NCI-H146 treated with DMSO at 0.1 percent for 48 hours (cell line): ENCODE measurements around the gene TBCD.
"Not testable (repeated sequence)": the region's sequence is repeated elsewhere in the genome, so short reads cannot be mapped to it uniquely, and the experiment has no call there.

Source experiments
- DNase-seq: peaks from one replicate; lab custom pipeline; 2025; ENCODE audit not compliant: unreplicated experiment; lab: John Stamatoyannopoulos, UW

TBCD gene

DNA sequence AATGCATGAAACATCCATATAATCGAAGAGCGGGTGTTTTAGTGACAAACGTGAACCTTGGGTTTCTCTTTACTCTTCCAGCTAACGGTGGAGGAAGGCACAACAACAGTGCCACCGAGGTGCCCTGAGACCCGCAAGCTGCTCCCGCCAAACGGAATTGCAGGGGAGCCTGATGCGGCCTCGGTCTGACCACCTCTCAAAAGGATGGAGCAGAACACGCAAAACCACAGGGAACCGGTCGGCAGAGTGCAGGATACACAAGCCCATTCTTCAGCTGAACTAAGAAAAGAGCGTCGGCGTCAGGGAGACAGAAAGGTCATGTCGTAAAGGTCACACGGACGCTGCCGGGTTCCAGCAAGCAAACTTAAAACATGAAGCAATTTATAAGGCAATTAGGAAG, 197.5 kb downstream of the TBCD start:
- DNase-seq: no peak

DNA sequence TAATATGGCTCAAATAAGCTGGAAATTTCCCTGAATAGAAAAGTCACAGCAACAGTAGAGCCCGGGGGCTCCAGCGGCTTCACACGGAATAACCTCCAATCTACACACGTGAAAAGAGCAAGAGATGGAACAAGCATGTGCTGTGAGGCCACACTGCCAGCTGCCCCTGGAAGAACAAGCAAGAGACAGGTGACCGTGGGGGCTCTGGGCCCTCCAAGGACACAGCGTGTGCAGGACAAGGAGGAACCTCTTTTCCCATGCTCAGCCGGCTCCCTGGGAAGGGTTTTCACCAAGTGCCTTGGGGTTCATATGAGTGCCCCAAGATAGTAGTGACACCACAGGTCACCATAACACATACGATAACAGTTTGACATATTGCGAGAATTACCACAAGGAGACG, 198.1 kb downstream of the TBCD start:
- no peak for DNase-seq

DNA sequence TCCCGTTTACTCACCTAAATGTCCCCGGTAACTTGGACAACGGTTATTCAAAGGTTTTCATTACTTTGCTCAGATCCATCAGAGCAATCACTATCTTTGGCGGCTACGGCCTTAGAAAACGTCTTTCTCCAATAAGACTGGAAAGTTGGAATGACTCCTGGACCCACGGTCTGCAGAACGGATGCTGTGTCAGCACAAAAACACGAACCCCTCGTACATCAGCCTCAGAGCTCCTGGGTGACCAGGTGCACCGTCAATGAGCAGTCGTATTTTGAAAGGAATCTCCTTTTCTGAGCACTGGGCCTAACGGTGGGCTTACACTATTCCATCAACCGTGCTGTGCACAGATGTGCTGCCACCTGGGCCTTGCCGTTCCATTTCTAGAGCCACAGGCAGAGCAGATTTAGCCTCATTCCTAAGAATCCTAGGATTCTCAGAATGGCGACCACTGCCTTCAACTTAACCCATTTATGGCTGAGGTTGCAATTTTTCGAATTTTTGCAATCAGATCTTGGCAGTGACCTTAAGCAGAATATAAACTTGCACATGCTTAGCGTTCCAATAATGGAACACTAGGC, 198.7 kb downstream of the TBCD start:
- DNase-seq: no peak

DNA sequence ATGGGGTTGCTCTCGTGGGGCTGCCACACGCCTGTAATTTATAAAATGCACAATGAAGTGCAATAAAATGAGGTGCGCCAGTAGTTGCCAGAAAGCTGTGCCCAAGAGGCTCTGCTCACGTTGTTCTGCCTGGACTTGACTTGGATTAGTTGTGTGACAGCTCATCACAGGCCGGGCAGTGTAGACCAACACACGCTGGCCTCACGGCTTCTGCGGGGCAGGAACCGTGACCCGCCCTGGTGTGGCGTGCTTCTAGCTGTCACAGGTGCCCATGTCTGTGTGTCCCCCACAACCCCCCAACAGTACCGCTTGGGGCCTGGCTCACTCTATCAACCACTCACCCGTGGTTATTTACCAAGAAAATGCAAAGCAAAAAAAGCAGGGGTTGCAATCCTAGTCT, 200.2 kb downstream of the TBCD start:
- no peak for DNase-seq

DNA sequence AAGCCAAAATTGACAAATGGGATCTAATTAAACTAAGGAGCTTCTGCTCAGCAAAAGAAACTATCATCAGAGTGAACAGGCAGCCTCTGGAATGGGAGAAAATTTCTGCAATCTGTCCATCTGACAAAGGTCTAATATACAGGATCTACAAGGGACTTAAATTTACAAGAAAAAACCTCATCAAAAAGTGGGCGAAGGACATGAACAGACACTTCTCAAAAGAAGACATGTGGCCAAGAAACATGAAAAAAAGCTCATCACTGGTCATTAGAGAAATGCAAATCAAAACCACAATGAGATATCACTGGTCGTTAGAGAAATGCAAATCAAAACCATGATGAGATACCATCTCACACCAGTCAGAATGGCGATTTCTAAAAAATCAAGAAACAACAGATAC, 203.2 kb downstream of the TBCD start:
- DNase-seq: not testable (repeated sequence)

DNA sequence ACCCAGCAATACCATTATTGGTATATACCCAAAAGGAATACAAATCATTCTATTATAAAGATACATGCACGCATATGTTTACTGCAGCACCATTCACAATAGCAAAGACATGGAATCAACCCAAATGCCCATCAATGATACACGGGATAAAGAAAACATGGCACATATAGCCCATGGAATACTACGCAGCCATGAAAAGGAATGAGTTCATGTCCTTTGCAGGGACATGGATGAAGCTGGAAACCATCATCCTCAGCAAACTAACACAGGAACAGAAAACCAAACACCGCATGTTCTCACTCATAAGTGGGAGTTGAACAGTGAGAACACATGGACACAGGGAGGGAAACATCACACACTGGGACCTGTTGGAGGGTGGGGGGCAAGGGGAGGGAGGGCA, 203.8 kb downstream of the TBCD start:
- DNase-seq: not testable (repeated sequence)

DNA sequence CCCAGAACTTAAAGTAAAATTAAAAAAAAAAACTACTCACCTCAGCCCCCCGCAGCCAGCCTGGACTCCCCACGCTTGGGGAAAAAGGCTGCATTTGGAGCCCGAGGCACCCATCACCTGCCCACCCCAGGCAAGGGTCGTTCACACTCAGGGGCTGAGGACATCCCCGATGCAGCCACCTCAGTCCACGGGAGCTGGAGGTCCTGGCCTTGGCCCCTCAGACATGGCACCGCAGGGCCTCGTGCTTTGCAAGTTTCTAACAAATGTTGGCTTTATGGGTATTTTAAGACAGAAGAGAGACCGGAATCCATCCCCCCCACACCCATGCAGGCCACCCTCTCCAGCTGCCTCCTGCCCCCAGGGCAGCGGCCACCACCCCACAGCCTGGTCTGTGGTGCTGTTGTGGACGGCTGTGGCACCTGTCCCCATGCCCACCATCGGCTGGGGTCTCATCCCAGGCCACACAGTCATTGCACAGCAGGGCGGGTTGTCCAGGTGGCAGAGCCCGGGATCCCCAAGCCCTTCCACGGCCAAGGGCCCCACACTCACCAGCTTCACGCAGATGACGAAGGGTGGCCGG, 204.4 kb downstream of the TBCD start:
- DNase-seq: no peak

DNA sequence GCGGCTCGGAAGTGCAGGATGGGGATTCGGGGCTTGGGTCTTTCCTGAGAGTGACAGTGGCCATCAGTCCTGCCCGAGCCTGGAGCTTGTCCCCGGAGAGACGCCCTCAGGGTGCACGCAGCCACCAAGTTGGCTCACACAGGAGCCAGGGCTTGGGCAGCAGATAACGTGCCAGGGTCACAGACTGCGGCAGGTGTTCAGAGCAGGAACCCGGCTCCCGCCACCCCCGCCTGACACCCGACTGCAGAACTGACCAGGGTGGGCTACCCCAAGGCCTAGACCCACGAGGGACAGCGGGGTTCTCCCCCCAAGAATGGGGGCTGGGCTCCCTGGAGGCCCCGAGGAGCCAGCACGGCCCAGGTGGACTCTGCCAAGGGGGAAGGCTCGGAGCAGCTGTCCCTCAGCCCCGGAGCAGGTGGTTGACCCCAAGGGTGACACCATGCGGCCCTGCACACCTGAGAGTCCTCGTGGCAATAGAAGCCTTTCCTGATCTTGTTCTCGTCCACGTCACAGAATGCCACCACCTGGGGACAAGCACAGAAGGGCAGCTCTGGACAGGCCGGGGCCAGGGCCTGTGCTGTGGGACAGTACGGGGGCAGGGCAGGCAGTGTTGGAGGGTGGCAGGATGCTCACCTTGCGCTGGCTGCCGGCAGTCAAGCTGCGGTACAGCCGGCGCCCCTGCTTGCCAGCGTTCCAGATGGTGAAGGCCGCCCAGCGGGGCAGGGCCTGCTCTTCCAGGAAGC, 205.0 kb downstream of the TBCD start:
- DNase-seq: no peak

DNA sequence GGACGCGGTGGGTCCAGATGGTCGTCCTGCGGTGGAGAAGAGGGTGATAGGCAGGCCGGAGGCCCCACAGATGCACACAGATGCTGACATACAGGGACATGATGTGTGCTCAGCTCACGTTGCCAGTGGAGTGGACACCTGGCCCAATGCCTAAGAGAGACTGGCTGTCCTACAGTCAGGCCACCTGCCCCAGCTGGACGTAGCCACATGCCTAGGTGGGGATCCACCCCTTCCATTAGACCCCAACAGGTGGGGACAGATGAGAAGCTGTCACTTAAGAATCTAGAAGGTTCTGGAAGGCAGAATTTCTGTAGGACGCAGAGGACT, 205.6 kb downstream of the TBCD start:
- no peak for DNase-seq

DNA sequence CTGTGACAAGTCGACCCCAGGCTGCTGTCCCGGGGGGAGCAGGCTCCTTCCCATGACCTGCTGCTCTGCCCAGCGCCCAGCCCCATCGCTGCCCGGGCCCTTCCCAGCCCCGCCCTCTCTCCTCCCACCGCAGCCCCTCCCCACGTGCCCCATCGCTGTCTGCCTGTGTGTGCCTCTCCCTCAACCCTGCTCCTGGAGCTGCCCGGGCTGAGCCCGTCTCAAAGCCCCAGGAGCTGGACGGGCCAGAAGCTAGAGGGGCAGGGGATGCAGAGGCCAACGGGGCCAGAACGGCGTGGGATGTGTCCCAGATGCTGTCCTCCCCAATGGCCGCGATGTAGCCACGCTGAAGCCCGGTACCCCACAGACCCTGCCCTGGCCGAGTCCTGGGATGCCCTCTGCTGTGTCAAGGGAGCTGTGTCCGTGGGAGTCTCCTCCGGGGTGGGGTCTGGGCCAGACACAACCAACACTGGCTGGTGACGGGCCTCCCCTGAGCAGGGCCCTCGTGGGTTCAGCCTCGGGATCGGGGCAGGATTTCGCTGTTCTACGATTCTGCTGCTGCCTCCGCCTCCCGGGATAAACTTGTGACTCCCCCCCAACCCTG, 206.2 kb downstream of the TBCD start:
- DNase-seq: no peak

DNA sequence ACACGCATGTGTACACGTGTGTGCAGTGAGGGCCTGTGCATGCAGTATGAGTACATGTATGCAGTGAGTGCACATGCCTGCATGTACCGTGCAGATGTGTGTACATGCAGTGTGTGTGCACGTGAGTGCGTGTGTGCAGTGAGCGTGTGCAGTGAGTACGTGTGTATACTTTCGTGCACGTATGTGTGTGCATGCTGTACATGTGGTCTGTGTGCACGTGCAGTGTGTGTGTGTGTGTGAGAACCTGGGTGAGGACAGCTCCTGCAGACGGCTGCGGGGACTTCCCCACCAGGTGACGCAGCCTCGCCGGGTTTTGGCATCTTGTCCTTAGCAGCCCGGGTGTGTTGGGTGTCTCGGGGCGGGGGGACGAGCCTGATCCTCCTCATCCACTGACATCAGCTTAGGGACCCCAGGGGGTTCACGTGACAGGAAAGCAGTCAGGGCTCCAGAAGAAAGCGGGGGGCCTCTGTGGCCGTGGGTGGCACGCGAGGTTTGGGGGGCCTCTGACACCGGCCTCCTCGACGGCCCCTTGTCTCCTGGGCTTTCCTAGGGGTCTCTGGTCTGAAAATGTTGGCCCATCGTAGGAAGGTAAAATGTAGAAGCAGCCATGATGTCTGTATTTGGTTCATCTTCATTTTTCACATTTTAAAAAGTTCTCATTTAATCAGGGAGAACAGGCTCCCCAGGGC, 207.5 kb downstream of the TBCD start:
- no peak for DNase-seq

DNA sequence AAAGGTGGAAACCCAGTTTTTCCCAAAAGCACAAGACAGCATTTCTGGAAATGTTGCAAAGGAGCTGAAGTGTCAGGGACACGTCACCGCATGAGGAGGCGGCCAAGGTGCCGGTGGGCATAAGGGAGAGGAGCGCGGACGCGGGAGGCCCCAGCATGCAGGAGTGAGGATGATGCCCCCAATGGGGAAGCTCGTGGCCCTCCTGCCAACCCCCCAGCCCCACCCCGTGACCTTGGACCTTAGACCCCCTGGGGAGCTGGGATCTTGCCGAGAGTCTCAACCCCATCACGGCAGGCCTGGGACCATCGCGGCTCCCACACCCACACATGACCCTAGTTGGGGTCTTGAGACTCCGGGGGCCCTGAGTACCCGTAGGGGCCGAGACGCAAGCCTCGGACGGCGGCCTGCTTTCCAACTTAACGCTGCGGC, 208.1 kb downstream of the TBCD start:
- no peak for DNase-seq

DNA sequence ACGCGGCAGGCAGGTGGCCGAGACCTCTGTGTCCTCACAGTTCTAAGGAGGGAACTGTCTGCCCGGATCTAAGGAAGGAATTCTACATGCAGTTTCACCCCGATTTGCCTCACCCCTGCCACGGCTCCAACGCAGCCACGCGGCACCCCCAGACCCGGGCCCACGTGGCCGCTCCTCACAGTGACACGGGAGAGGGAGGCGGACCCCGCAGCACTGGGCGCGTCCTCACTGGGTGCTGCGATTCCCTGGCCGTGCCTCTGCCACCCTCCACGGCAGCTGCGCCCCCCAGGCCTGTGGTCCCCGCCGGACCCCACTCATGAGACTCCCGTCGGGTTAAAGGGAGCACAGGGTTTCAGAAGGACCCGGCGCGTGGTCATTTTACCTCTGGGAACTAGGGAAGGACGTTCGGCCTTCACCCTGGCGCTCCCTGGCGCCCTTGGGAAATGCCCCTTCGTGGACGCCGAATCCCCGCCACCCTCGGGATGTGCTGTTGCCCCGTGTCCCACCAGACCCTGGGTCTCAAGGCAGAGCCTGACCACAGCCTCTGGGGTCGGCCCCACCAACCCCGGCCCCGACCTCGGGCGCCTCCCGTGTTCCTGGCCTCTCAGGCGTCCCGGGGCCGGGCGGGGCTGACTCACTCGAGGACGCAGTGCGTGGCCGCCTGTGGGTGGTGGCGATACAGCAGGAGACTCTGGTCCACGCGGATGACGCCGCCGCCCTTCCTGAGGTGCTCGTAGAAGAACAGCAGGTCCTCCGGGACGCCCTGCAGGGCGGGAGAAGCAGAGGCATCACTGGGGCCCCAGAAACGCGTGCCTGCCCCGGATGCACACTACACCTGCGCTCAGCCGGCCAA, 208.8 kb downstream of the TBCD start:
- no peak for DNase-seq

DNA sequence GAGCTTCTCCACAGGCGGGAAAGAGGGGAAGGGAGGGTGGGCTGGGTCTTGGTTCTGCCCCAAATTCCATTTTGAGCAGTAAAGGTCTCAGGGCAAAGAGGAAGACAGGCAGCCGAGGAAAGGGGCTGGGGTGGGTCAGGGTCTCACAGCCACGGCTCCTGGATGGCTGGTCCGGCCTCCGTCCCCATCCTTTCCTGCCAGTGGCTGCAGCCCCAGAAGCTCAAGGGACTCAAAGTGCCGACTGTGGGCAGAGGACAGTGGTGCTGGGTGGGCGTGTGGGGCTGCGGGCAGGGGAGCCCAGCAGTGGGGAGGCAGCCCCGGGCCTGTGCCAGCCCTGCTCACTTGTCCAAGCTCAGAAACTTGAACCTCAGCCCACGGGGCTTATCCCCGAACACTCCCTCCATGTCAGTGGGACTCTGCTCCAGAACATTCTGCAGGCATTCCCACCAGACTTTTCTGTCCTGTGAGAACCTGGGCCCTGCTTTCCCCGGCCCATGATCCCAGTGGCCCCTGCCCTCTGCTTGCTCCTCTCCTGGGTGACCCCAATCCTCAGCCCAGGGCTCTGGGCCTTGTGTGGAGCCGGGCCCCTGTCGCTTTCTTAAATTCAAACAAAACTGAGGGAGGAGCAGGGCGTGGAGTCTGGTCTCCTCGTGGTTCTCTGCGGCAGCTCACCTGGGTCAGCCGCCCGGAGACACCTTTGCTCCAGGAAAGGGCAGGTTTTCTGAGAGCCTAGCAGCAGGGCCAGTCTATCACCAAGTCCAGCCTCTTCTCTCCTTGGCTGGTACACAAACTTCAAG, 209.7 kb downstream of the TBCD start:
- DNase-seq: no peak

DNA sequence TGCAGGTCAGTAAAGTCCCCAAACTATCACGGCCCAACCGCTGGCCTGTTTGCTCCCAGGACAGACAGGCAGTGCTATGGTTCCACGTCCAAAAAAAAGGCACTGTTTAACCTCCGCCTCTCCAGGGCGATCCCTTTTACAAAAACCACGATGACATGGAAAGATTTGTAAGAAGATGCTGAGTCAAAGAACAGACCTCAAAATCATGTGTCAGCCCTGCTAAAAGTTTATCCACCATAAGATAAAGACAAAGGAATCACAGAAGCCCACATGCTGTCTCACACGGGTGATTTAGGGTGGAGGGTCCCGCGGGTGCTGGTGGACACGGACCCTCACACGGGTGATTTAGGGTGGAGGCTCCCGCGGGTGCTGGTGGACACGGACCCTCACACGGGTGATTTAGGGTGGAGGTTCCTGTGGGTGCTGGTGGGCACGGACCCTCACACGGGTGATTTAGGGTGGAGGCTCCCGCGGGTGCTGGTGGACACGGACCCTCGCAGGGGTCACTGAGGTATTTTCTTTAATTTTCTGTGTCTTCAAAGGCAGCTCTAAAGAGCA, 210.4 kb downstream of the TBCD start:
- DNase-seq: no peak

DNA sequence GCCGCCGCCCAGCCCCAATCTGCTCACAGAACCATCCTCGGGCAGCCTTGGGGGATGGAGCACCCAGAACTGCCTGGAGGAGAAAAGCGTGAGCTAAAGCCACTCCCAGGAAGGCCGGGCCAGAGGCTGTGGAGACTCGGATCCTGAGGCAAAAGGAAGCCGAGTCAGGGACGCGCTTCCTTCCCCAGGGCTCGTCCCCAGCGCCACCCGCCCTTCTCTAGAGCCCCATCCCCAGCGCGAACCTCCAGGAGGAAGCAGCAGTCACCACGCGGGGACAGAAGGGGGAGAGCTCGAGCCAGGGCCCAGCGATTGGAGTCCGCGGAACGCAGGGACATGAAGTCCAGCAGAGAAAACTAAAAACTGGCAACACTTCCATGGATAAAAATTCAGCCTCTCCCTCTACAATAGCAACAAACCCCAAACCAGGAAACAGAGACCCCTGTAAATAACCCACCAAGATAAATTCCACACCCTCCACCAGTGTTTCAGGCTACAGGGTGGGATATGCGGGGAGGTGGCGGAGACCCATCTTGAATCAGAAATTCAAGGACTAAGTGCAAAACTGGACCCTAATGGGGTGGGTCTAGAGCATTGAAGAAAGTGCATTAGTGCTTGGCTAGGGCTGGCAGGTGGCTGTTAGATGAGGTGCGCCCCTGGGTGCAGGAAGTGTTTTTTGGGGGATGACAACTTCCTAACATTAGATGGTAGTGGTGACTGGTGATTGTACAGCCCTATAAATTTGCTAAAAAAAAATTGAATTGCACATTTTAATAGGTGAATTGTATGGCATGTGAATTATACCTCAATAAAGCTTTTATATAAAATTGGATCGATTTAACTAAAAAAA, 211.5 kb downstream of the TBCD start:
- DNase-seq: peak; percentile 2

DNA sequence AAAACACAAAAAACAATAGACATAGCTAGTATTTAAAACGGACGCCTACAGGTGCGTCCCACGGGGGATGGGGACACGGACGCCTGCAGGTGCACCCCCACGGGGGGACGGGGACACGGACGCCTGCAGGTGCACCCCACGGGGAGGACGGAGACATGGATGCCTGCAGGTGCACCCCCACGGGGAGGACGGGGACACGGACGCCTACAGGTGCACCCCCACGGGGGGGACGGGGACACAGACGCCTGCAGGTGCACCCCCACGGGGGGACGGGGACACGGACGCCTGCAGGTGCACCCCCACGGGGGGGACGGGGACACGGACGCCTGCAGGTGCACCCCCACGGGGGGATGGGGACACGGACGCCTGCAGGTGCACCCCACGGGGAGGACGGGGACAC, 212.6 kb downstream of the TBCD start:
- not testable (repeated sequence) for DNase-seq

DNA sequence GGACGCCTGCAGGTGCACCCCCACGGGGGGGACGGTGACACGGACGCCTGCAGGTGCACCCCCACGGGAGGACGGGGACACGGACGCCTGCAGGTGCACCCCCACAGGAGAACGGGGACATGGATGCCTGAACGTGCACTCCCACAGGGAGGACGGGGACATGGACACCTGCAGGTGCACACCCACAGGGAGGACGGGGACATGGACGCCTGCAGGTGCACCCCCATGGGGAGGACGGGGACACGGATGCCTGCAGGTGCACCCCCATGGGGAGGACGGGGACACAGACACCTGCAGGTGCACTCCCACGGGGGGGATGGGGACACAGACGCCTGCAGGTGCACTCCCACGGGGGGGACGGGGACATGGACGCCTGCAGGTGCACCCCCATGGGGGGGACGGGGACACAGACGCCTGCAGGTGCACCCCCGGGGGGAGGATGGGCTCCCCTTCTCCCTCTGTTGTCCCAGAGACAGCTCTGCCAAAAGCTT, 213.0 kb downstream of the TBCD start:
- no peak for DNase-seq

DNA sequence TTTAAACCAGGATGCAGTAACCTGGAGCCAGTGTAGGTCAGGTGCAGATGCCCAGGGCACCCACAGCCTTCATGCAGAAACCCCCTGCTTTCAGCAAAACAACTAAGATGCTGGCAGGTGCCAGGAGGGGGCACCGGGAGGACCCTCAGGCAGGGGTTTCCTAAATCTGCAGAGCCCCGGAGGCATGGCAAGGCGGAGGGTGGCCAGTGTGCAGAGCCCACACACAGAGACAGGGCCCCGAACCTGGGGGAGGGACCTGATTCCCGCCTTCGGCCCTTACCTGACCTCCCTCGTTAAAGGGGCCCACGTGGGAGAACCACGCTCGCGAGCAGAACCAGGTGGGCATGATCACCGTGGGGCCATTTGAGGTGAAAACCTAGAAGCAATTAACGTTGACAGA, 213.5 kb downstream of the TBCD start:
- DNase-seq: no peak
